Osteoblast (primary cell): ENCODE measurements around the gene CENPW. TPM values are rescaled to one million over a fixed set of nuclear protein-coding genes. Genes with fewer than 3 reads are reported as not detected.

Experiments
- DNase-seq: peaks from one replicate; pipeline ENCODE4 v3.0.0; 2011; ENCODE audit warnings: low spot score, mixed read lengths; ENCODE audit not compliant: insufficient read length; ENCODE audit errors: missing footprints
- H2AFZ ChIP-seq: 2 replicates; pipeline ENCODE4 v1.6.0; 2011; ENCODE audit warnings: mild to moderate bottlenecking, low read length
- H3K27ac ChIP-seq: 2 replicates; pipeline ENCODE4 v1.5.1; 2011; ENCODE audit warnings: mild to moderate bottlenecking, low read depth, low read length, moderate library complexity
- H3K27me3 ChIP-seq: 2 replicates; pipeline ENCODE4 v1.6.0; 2012; ENCODE audit warnings: mild to moderate bottlenecking, control low read depth, inconsistent platforms, low read length, moderate library complexity; ENCODE audit not compliant: insufficient read depth
- H3K36me3 ChIP-seq: 2 replicates; pipeline ENCODE4 v1.5.1; 2011; ENCODE audit warnings: mild to moderate bottlenecking, low read length, control low read depth, moderate library complexity; ENCODE audit not compliant: insufficient read depth
- H3K4me1 ChIP-seq: 2 replicates; pipeline ENCODE4 v1.5.1; 2011; ENCODE audit warnings: mild to moderate bottlenecking, low read length, control low read depth, moderate library complexity; ENCODE audit not compliant: insufficient read depth
- H3K4me2 ChIP-seq: 2 replicates; pipeline ENCODE4 v1.6.0; 2011; ENCODE audit warnings: mild to moderate bottlenecking, low read length; ENCODE audit not compliant: insufficient read depth
- H3K4me3 ChIP-seq: fragments of 200-600 bp; sonication (generic); 3 replicates; pipeline ENCODE4 v1.5.1; 2012; ENCODE audit warnings: mild to moderate bottlenecking, low read length, inconsistent platforms; ENCODE audit not compliant: insufficient read depth
- H3K79me2 ChIP-seq: 2 replicates; pipeline ENCODE4 v1.6.0; 2012; ENCODE audit warnings: mild to moderate bottlenecking, low read length, control low read depth, inconsistent platforms; ENCODE audit not compliant: insufficient read depth
- H3K9me3 ChIP-seq: 2 replicates; pipeline ENCODE4 v1.5.1; 2011; ENCODE audit warnings: low read depth, low read length, control low read depth
- H4K20me1 ChIP-seq: 2 replicates; pipeline ENCODE4 v1.6.0; 2012; ENCODE audit warnings: mild to moderate bottlenecking, low read length, control low read depth; ENCODE audit not compliant: insufficient read depth
- CTCF ChIP-seq: IDR thresholded peaks from 2 replicates; pipeline ENCODE4 v1.5.1; 2011; ENCODE audit warnings: mild to moderate bottlenecking, low read depth, low read length, moderate library complexity; ENCODE audit errors: extremely low read depth
- total RNA-seq: library from RNA; depleted of rRNA; stranded (reverse); fragments of >200 nt; gene quantifications from 2 replicates; pipeline ENCODE4 v1.2.3, GENCODE V29; 2012

CENPW gene
- total RNA-seq, 1 donor: 1.1 TPM

- Histone ChIP-seq H3K79me2 (no peaks in the 10 kb centered on the region), H3K36me3 (no peaks in the 10 kb centered on the region), H3K27me3 (no peaks in the 10 kb centered on the region), H3K4me3 (no peak overlapping the region), H4K20me1 (no peaks in the 10 kb centered on the region), H3K4me2 (no peak overlapping the region), H3K9me3 (no peaks in the 10 kb centered on the region), H2AFZ (no peak overlapping the region), H3K4me1 (no peaks in the 10 kb centered on the region), H3K27ac (no peak overlapping the region)
- DNase-seq: no peak
- TF ChIP-seq CTCF: no peak
These were observed 56.2 kb downstream of the CENPW start for GRCh38 chr6:126396131-126396530.
